Upper lobe of left lung (tissue), 4 donors: ENCODE measurements around the gene MEAK7.
"Not testable (repeated sequence)": the region's sequence is repeated elsewhere in the genome, so short reads cannot be mapped to it uniquely, and the experiment has no call there.

ENCODE experiments used
- CTCF ChIP-seq, 6 experiments: fragments of 450-650 bp in 4 of 6; fragments of 200-600 bp in 2 of 6; sonication (generic) in 2 of 6; IDR thresholded peaks; one replicate each; pipeline ENCODE4 v1.5.1; 2016 to 2019; ENCODE audit warnings: antibody characterized with exemption in 6 of 6
- EP300 ChIP-seq, 4 donors: sonication (generic); formaldehyde crosslinking; IDR thresholded peaks; one replicate each; pipeline ENCODE4 v1.5.1; 2017; ENCODE audit warnings: antibody characterized with exemption in 4 of 4, control low read depth in 2 of 4
- POLR2A ChIP-seq, 4 donors: fragments of 450-650 bp; IDR thresholded peaks; one replicate each; pipeline ENCODE4 v1.5.1; 2016 to 2017; ENCODE audit warnings: antibody characterized with exemption in 4 of 4, mild to moderate bottlenecking in 2 of 4
- POLR2AphosphoS5 ChIP-seq, 2 donors: sonication (generic); formaldehyde crosslinking; IDR thresholded peaks; one replicate each; pipeline ENCODE4 v1.5.1; 2017; ENCODE audit warnings: antibody characterized with exemption in 2 of 2

GRCh38 chr16:84518220-84518619, 13.8 kb upstream of the MEAK7 start:
- not testable (repeated sequence) for TF ChIP-seq POLR2A, CTCF, POLR2AphosphoS5, EP300 (IDR thresholded peaks at IDR 0.05)
